Measurements from ENCODE around the gene THAP12. TPM values are rescaled to one million over a fixed set of nuclear protein-coding genes. Genes with fewer than 3 reads are reported as not detected.

THAP12 gene
- total and polyA plus RNA-seq, 4 donors, result 5.6 to 21.9 (median 13.7) TPM

DNA sequence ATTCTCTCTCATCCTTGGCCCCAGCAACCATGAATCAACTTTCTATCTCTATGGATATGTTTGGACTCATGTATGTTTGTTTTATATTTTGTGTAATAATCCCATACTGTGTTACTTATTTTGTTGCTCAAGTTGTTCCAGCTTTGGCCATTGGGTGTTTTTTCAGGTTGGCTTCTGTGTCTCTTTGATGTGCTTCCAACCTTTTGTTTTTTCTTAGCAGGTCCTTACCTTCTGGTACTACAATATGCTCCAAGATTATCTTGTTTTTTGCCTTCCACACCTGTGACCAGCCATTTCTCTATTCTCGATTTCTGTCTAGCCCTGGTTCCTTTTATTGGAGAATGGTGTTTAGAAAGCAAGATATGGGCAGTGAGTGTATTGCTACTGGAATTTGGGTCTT, 14.4 kb upstream of the THAP12 start:
- WGBS, result 97% methylated on average over 1 of the region's 1 CpG
- Histone ChIP-seq H3K4me3 (ENCODE audit: low read depth in 1 of 3, low read length in 3 of 3) (no peak overlapping the region), H3K27me3 (ENCODE audit: control insufficient read depth in 4 of 4, insufficient read depth in 4 of 4, low read length in 3 of 4) (no peaks in the 10 kb centered on the region), H3K4me1 (ENCODE audit: control insufficient read depth in 4 of 4, insufficient read depth in 4 of 4, low read length in 3 of 4) (no peaks in the 10 kb centered on the region), H3K27ac (ENCODE audit: low read depth in 1 of 2, low read length in 2 of 2) (no peak overlapping the region), H3K36me3 (ENCODE audit: control insufficient read depth in 4 of 4, insufficient read depth in 3 of 4, low read depth in 1 of 4, low read length in 3 of 4) (no peaks in the 10 kb centered on the region), H3K9ac (ENCODE audit: low read depth in 1 of 2, low read length in 2 of 2) (no peak overlapping the region), H3K9me3 (ENCODE audit: control insufficient read depth in 4 of 4, low read length in 3 of 4) (no peaks in the 10 kb centered on the region)
- DNase-seq (ENCODE audit: low spot score), result no peak
- TF ChIP-seq GABPA (IDR thresholded peaks at IDR 0.05 in 1 of 2, conservative IDR thresholded peaks at IDR 0.05 in 1 of 2) (no peak), HNF4G (IDR thresholded peaks at IDR 0.05) (no peak), EGR1 (IDR thresholded peaks at IDR 0.05; ENCODE audit: low read depth in 2 of 2) (no peak), SP1 (IDR thresholded peaks at IDR 0.05) (no peak), JUND (IDR thresholded peaks at IDR 0.05) (no peak), FOXA1 (IDR thresholded peaks at IDR 0.05) (no peak), RAD21 (IDR thresholded peaks at IDR 0.05) (no peak), YY1 (IDR thresholded peaks at IDR 0.05) (no peak), HNF4A (conservative IDR thresholded peaks at IDR 0.05) (no peak), NR2F2 (IDR thresholded peaks at IDR 0.05) (no peak), TAF1 (conservative IDR thresholded peaks at IDR 0.05) (no peak)
- TF ChIP-seq, protein P1, sequence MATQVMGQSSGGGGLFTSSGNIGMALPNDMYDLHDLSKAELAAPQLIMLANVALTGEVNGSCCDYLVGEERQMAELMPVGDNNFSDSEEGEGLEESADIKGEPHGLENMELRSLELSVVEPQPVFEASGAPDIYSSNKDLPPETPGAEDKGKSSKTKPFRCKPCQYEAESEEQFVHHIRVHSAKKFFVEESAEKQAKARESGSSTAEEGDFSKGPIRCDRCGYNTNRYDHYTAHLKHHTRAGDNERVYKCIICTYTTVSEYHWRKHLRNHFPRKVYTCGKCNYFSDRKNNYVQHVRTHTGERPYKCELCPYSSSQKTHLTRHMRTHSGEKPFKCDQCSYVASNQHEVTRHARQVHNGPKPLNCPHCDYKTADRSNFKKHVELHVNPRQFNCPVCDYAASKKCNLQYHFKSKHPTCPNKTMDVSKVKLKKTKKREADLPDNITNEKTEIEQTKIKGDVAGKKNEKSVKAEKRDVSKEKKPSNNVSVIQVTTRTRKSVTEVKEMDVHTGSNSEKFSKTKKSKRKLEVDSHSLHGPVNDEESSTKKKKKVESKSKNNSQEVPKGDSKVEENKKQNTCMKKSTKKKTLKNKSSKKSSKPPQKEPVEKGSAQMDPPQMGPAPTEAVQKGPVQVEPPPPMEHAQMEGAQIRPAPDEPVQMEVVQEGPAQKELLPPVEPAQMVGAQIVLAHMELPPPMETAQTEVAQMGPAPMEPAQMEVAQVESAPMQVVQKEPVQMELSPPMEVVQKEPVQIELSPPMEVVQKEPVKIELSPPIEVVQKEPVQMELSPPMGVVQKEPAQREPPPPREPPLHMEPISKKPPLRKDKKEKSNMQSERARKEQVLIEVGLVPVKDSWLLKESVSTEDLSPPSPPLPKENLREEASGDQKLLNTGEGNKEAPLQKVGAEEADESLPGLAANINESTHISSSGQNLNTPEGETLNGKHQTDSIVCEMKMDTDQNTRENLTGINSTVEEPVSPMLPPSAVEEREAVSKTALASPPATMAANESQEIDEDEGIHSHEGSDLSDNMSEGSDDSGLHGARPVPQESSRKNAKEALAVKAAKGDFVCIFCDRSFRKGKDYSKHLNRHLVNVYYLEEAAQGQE (IDR thresholded peaks at IDR 0.05), result no peak
- TF ChIP-seq, protein P2, sequence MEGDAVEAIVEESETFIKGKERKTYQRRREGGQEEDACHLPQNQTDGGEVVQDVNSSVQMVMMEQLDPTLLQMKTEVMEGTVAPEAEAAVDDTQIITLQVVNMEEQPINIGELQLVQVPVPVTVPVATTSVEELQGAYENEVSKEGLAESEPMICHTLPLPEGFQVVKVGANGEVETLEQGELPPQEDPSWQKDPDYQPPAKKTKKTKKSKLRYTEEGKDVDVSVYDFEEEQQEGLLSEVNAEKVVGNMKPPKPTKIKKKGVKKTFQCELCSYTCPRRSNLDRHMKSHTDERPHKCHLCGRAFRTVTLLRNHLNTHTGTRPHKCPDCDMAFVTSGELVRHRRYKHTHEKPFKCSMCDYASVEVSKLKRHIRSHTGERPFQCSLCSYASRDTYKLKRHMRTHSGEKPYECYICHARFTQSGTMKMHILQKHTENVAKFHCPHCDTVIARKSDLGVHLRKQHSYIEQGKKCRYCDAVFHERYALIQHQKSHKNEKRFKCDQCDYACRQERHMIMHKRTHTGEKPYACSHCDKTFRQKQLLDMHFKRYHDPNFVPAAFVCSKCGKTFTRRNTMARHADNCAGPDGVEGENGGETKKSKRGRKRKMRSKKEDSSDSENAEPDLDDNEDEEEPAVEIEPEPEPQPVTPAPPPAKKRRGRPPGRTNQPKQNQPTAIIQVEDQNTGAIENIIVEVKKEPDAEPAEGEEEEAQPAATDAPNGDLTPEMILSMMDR (IDR thresholded peaks at IDR 0.05; ENCODE audit: low read depth, low read length, missing input control), result no peak
- TF ChIP-seq, protein P3, sequence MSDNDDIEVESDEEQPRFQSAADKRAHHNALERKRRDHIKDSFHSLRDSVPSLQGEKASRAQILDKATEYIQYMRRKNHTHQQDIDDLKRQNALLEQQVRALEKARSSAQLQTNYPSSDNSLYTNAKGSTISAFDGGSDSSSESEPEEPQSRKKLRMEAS (IDR thresholded peaks at IDR 0.05), result no peak
- TF ChIP-seq, protein P4, sequence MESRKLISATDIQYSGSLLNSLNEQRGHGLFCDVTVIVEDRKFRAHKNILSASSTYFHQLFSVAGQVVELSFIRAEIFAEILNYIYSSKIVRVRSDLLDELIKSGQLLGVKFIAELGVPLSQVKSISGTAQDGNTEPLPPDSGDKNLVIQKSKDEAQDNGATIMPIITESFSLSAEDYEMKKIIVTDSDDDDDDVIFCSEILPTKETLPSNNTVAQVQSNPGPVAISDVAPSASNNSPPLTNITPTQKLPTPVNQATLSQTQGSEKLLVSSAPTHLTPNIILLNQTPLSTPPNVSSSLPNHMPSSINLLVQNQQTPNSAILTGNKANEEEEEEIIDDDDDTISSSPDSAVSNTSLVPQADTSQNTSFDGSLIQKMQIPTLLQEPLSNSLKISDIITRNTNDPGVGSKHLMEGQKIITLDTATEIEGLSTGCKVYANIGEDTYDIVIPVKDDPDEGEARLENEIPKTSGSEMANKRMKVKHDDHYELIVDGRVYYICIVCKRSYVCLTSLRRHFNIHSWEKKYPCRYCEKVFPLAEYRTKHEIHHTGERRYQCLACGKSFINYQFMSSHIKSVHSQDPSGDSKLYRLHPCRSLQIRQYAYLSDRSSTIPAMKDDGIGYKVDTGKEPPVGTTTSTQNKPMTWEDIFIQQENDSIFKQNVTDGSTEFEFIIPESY (IDR thresholded peaks at IDR 0.05), result no peak

DNA sequence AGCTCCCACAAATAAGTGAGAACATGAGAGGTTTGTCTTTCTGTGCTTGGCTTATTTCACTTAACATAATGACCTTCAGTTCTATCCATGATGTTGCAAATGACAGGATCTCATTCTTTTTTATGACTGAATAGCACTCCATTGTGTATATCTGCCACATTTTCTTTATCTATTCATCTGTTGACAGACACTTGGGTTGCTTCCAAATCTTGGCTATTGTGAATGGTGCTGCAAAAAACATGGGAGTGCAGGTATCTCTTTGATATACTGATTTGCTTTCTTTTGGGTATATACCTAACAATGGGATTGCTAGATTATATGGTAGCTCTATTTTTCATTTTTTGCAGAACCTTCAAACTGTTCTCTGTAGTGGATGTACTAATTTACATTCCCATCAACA, 13.5 kb upstream of the THAP12 start:
- Histone ChIP-seq H3K9ac (ENCODE audit: low read depth in 1 of 2, low read length in 2 of 2) (no peak overlapping the region), H3K27me3 (ENCODE audit: control insufficient read depth in 4 of 4, insufficient read depth in 4 of 4, low read length in 3 of 4) (no peaks in the 10 kb centered on the region), H3K9me3 (ENCODE audit: control insufficient read depth in 4 of 4, low read length in 3 of 4) (no peaks in the 10 kb centered on the region), H3K4me1 (ENCODE audit: control insufficient read depth in 4 of 4, insufficient read depth in 4 of 4, low read length in 3 of 4) (no peaks in the 10 kb centered on the region), H3K36me3 (ENCODE audit: control insufficient read depth in 4 of 4, insufficient read depth in 3 of 4, low read depth in 1 of 4, low read length in 3 of 4) (no peaks in the 10 kb centered on the region), H3K27ac (ENCODE audit: low read depth in 1 of 2, low read length in 2 of 2) (no peak overlapping the region), H3K4me3 (ENCODE audit: low read depth in 1 of 3, low read length in 3 of 3) (no peak overlapping the region)
- TF ChIP-seq NR2F2 (IDR thresholded peaks at IDR 0.05) (no peak), RAD21 (IDR thresholded peaks at IDR 0.05) (no peak), FOXA1 (IDR thresholded peaks at IDR 0.05) (no peak), JUND (IDR thresholded peaks at IDR 0.05) (no peak)
- no peak for DNase-seq (ENCODE audit: low spot score)

All from liver (tissue), 9 donors.